ENCODE measurements around the gene PTPRN2. TPM values are rescaled to one million over a fixed set of nuclear protein-coding genes. Genes with fewer than 3 reads are reported as not detected.

Gene PTPRN2
- total and polyA plus RNA-seq, 7 donors, result 3.2 to 7.1 (median 5.5) TPM

GRCh38 chr7:157521061-157521731 is 1066.4 kb downstream of the PTPRN2 start:
- H3K36me3 ChIP-seq, result no peaks in the 10 kb centered on the region
- H3K9me3 ChIP-seq, result no peaks in the 10 kb centered on the region
- WGBS, 2 donors, result 94 to 95% methylated on average over 28 of the region's 28 CpGs
- no peaks in the 10 kb centered on the region for H3K4me1 ChIP-seq
- peaks cover 0 to 24% (median 0%) of the 10 kb centered on the region in 3 donors for H3K27me3 ChIP-seq
- no peak overlapping the region for H3K27ac ChIP-seq
- intact Hi-C loops (cut with DNase I), result no loop called here
- DNase-seq, result peak; percentile 58
- H3K4me3 ChIP-seq, result no peak overlapping the region
- no peak for TF ChIP-seq POLR2AphosphoS5 (IDR thresholded peaks at IDR 0.05)
- no peak for TF ChIP-seq POLR2A (IDR thresholded peaks at IDR 0.05)
- no peak for TF ChIP-seq EP300 (IDR thresholded peaks at IDR 0.05)
- TF ChIP-seq, protein P1, sequence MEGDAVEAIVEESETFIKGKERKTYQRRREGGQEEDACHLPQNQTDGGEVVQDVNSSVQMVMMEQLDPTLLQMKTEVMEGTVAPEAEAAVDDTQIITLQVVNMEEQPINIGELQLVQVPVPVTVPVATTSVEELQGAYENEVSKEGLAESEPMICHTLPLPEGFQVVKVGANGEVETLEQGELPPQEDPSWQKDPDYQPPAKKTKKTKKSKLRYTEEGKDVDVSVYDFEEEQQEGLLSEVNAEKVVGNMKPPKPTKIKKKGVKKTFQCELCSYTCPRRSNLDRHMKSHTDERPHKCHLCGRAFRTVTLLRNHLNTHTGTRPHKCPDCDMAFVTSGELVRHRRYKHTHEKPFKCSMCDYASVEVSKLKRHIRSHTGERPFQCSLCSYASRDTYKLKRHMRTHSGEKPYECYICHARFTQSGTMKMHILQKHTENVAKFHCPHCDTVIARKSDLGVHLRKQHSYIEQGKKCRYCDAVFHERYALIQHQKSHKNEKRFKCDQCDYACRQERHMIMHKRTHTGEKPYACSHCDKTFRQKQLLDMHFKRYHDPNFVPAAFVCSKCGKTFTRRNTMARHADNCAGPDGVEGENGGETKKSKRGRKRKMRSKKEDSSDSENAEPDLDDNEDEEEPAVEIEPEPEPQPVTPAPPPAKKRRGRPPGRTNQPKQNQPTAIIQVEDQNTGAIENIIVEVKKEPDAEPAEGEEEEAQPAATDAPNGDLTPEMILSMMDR (IDR thresholded peaks at IDR 0.05), result no peak

DNA sequence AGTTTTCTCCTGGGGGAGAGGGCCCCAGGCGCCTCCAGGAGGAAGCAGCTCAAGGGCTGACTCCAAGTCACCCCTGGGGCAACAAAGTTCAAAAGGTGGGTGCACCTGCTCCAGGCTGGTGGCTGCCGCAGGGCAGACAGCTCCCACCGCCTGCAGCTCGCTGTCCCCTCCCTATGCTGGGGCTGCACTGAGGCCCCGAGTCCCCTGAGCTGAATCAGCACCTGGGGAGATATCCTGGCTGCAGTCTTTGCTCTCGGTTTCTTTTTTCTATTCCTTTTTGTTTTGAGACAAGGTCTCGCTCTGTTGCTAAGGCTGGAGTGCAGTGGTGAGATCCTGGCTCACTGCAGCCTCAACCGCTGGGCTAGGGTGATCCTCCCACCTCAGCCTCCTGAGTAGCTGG is 1067.4 kb downstream of the PTPRN2 start:
- Histone ChIP-seq H3K9me3 (no peaks in the 10 kb centered on the region), H3K4me1 (no peaks in the 10 kb centered on the region), H3K27me3 (peaks cover 0 to 31% (median 0%) of the 10 kb centered on the region in 3 donors), H3K36me3 (no peaks in the 10 kb centered on the region), H3K4me3 (no peak overlapping the region), H3K27ac (no peak overlapping the region)
- WGBS, 2 donors, result 72 to 79% methylated on average over 8 of the region's 8 CpGs
- TF ChIP-seq EP300 (IDR thresholded peaks at IDR 0.05) (no peak), POLR2A (IDR thresholded peaks at IDR 0.05) (no peak), POLR2AphosphoS5 (IDR thresholded peaks at IDR 0.05) (no peak)
- TF ChIP-seq, protein P1 (IDR thresholded peaks at IDR 0.05), result no peak
- intact Hi-C loops (cut with DNase I), result no loop called here
- peak; percentile 30 for DNase-seq

GRCh38 chr7:157519798-157520244 is 1067.8 kb downstream of the PTPRN2 start:
- intact Hi-C loops (cut with DNase I), result no loop called here
- H3K27me3 ChIP-seq, result peaks cover 0 to 35% (median 0%) of the 10 kb centered on the region in 3 donors

DNA sequence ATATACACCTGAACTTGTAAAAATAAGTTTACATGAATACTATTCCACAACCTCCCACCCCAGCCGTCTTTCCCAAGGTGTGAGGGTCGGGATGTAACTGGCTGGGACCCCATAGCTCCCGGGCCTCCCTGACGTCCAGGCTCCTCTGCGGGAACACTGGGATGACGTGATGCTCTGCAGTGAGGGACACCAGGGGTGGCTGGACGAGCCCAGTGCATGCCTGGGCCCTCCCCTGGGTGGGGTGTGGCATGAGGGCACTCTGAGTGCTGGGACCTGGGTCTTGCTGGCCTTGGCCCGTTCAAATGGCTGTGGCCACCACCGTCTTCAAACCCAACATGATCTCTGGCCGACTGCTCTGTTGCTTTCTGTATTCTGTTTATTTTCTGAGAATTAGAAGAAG is 1068.4 kb downstream of the PTPRN2 start:
- no peaks in the 10 kb centered on the region for H3K36me3 ChIP-seq
- DNase-seq, result peak; percentile 41
- intact Hi-C loops (cut with DNase I), result no loop called here
- TF ChIP-seq POLR2AphosphoS5 (IDR thresholded peaks at IDR 0.05), result no peak
- TF ChIP-seq EP300 (IDR thresholded peaks at IDR 0.05), result no peak
- TF ChIP-seq, protein P1 (IDR thresholded peaks at IDR 0.05), result no peak
- no peak for TF ChIP-seq POLR2A (IDR thresholded peaks at IDR 0.05)
- no peak overlapping the region for H3K4me3 ChIP-seq
- no peaks in the 10 kb centered on the region for H3K9me3 ChIP-seq
- WGBS, 2 donors, result 54 to 79% methylated on average over 10 of the region's 10 CpGs
- H3K27ac ChIP-seq, result no peak overlapping the region
- H3K4me1 ChIP-seq, result no peaks in the 10 kb centered on the region
- H3K27me3 ChIP-seq, result peaks cover 0 to 41% (median 0%) of the 10 kb centered on the region in 3 donors

More at GRCh38 chr7:157519798-157520244, 1067.8 kb downstream of the PTPRN2 start:
- no peaks in the 10 kb centered on the region for H3K36me3 ChIP-seq
- H3K27ac ChIP-seq, result no peak overlapping the region
- no peak for DNase-seq
- TF ChIP-seq, protein P1 (IDR thresholded peaks at IDR 0.05), result no peak
- TF ChIP-seq EP300 (IDR thresholded peaks at IDR 0.05) (no peak), POLR2A (IDR thresholded peaks at IDR 0.05) (no peak), POLR2AphosphoS5 (IDR thresholded peaks at IDR 0.05) (no peak)
- no peaks in the 10 kb centered on the region for H3K4me1 ChIP-seq
- no peak overlapping the region for H3K4me3 ChIP-seq
- no peaks in the 10 kb centered on the region for H3K9me3 ChIP-seq
- 75 to 79% methylated on average over 16 of the region's 16 CpGs for WGBS, 2 donors

All from sigmoid colon (tissue), 7 donors.